Subcutaneous abdominal adipose tissue (tissue), 5 donors: ENCODE measurements around the gene BCLAF1.
A peak's percentile ranks its signal among the peaks of the same experiment; 100 is the strongest.

ENCODE experiments used
- H3K27ac ChIP-seq: one replicate; pipeline ENCODE4 v1.7.0; 2013; ENCODE audit warnings: low read depth, mild to moderate bottlenecking, inconsistent platforms, low read length, moderate library complexity
- H3K27me3 ChIP-seq, 5 donors: one replicate each; pipeline ENCODE4 v1.7.0; 2013; ENCODE audit warnings: low read length in 5 of 5, inconsistent platforms in 1 of 5; ENCODE audit not compliant: control insufficient read depth in 5 of 5, insufficient read depth in 4 of 5
- H3K36me3 ChIP-seq, 5 donors: one replicate each; pipeline ENCODE4 v1.7.0; 2013; ENCODE audit warnings: low read length in 5 of 5; ENCODE audit not compliant: control insufficient read depth in 5 of 5, insufficient read depth in 5 of 5
- H3K4me1 ChIP-seq, 5 donors: one replicate each; pipeline ENCODE4 v1.7.0; 2013; ENCODE audit warnings: low read length in 5 of 5, mild to moderate bottlenecking in 3 of 5, moderate library complexity in 1 of 5; ENCODE audit not compliant: control insufficient read depth in 5 of 5, insufficient read depth in 5 of 5
- H3K4me3 ChIP-seq, 5 donors: one replicate each; pipeline ENCODE4 v1.7.0; 2013; ENCODE audit warnings: low read length in 5 of 5, low read depth in 1 of 5
- H3K9ac ChIP-seq, 5 donors: one replicate each; pipeline ENCODE4 v1.7.0; 2013; ENCODE audit warnings: low read length in 5 of 5, mild to moderate bottlenecking in 4 of 5, moderate library complexity in 3 of 5
- H3K9me3 ChIP-seq, 5 donors: one replicate each; pipeline ENCODE4 v1.7.0; 2013; ENCODE audit warnings: low read length in 5 of 5; ENCODE audit not compliant: control insufficient read depth in 5 of 5
- donor health status: healthy.
- donor health status: healthy.
- donor health status: healthy.
- donor health status: healthy.
- donor health status: healthy.

The BCLAF1 gene

GRCh38 chr6:136251394-136251793, 38.3 kb downstream of the BCLAF1 start:
- no peaks in the 10 kb centered on the region for H3K27me3 ChIP-seq
- H3K9ac ChIP-seq: no peak overlapping the region
- H3K4me3 ChIP-seq: peak overlapping the region in 1 of 5 donors; percentile 97
- peaks cover 3 to 23% (median 18%) of the 10 kb centered on the region in 5 donors for H3K4me1 ChIP-seq
- no peak overlapping the region for H3K27ac ChIP-seq
- H3K9me3 ChIP-seq: no peaks in the 10 kb centered on the region
- peaks cover 0 to 8% (median 0%) of the 10 kb centered on the region in 5 donors for H3K36me3 ChIP-seq

GRCh38 chr6:136250686-136251008, 39.0 kb downstream of the BCLAF1 start:
- Histone ChIP-seq H3K4me3 (peak overlapping the region; percentile 90 to 98 (median 91)), H3K36me3 (peaks cover 0 to 8% (median 0%) of the 10 kb centered on the region in 5 donors), H3K27me3 (no peaks in the 10 kb centered on the region), H3K9ac (peak overlapping the region; percentile 37 to 71 (median 70)), H3K4me1 (peaks cover 3 to 23% (median 18%) of the 10 kb centered on the region in 5 donors), H3K27ac (no peak overlapping the region), H3K9me3 (no peaks in the 10 kb centered on the region)

GRCh38 chr6:136249811-136250685, 39.6 kb downstream of the BCLAF1 start, which contains the start of gene MTFR2:
TSS of gene MTFR2 (minus strand) at chr6:136250311. CDS start at chr6:136249099, 1,212 bp downstream.
- H3K9ac ChIP-seq: peak within 1 kb of the TSS; percentile 37 to 71 (median 70)
- H3K4me3 ChIP-seq: peak within 1 kb of the TSS; percentile 90 to 98 (median 91)
- H3K27ac ChIP-seq: no peak within 1 kb of the TSS
- peaks cover 3 to 21% (median 18%) of the 10 kb centered on the region in 5 donors for H3K4me1 ChIP-seq
- H3K9me3 ChIP-seq: no peaks in the 10 kb centered on the region
- peaks cover 0 to 8% (median 0%) of the 10 kb centered on the region in 5 donors for H3K36me3 ChIP-seq
- H3K27me3 ChIP-seq: no peaks in the 10 kb centered on the region

GRCh38 chr6:136249336-136249735, 40.3 kb downstream of the BCLAF1 start:
- Histone ChIP-seq H3K4me3 (peak overlapping the region; percentile 90 to 98 (median 91)), H3K27ac (no peak overlapping the region), H3K36me3 (peaks cover 0 to 6% (median 0%) of the 10 kb centered on the region in 5 donors), H3K9ac (no peak overlapping the region), H3K4me1 (peaks cover 3 to 20% (median 18%) of the 10 kb centered on the region in 5 donors), H3K27me3 (no peaks in the 10 kb centered on the region), H3K9me3 (no peaks in the 10 kb centered on the region)

GRCh38 chr6:136244061-136244616, 45.5 kb downstream of the BCLAF1 start:
- Histone ChIP-seq H3K4me1 (peaks cover 0 to under 1% (median 0%) of the 10 kb centered on the region in 5 donors), H3K36me3 (no peaks in the 10 kb centered on the region), H3K9me3 (no peaks in the 10 kb centered on the region), H3K27me3 (no peaks in the 10 kb centered on the region), H3K9ac (no peak overlapping the region), H3K4me3 (no peak overlapping the region), H3K27ac (no peak overlapping the region)

GRCh38 chr6:136236466-136237293, 53.0 kb downstream of the BCLAF1 start:
- Histone ChIP-seq H3K4me1 (peaks cover 0 to 9% (median 2%) of the 10 kb centered on the region in 5 donors), H3K27ac (no peak overlapping the region), H3K4me3 (no peak overlapping the region), H3K36me3 (no peaks in the 10 kb centered on the region), H3K9me3 (no peaks in the 10 kb centered on the region), H3K9ac (no peak overlapping the region), H3K27me3 (no peaks in the 10 kb centered on the region)

- no peak overlapping the region for H3K9ac ChIP-seq
- H3K9me3 ChIP-seq: no peaks in the 10 kb centered on the region
- H3K27ac ChIP-seq: no peak overlapping the region
- H3K4me1 ChIP-seq: peaks cover 0 to 9% (median 2%) of the 10 kb centered on the region in 5 donors
- H3K27me3 ChIP-seq: no peaks in the 10 kb centered on the region
- H3K4me3 ChIP-seq: no peak overlapping the region
- no peaks in the 10 kb centered on the region for H3K36me3 ChIP-seq
Observed at GRCh38 chr6:136235233-136235564, 54.4 kb downstream of the BCLAF1 start.

- no peak overlapping the region for H3K27ac ChIP-seq
- no peaks in the 10 kb centered on the region for H3K9me3 ChIP-seq
- H3K4me1 ChIP-seq: peaks cover 0 to 9% (median 2%) of the 10 kb centered on the region in 5 donors
- no peak overlapping the region for H3K4me3 ChIP-seq
- H3K27me3 ChIP-seq: no peaks in the 10 kb centered on the region
- no peaks in the 10 kb centered on the region for H3K36me3 ChIP-seq
- H3K9ac ChIP-seq: no peak overlapping the region
Observed at GRCh38 chr6:136232701-136233100, 56.9 kb downstream of the BCLAF1 start.

- peaks cover 0 to 10% (median 8%) of the 10 kb centered on the region in 5 donors for H3K4me1 ChIP-seq
- H3K27ac ChIP-seq: no peak overlapping the region
- H3K27me3 ChIP-seq: no peaks in the 10 kb centered on the region
- no peaks in the 10 kb centered on the region for H3K36me3 ChIP-seq
- no peaks in the 10 kb centered on the region for H3K9me3 ChIP-seq
- no peak overlapping the region for H3K9ac ChIP-seq
- H3K4me3 ChIP-seq: no peak overlapping the region
Observed at GRCh38 chr6:136230219-136230853, 59.3 kb downstream of the BCLAF1 start.
